Activated CD4-positive, alpha-beta T cell treated with anti-CD3 and anti-CD28 coated beads for 36 hours (primary cell): ENCODE data around the gene HEATR9. TPM values are rescaled to one million over a fixed set of nuclear protein-coding genes. Genes with fewer than 3 reads are reported as not detected.
A peak's percentile ranks its signal among the peaks of the same experiment; 100 is the strongest.

Source experiments
- ATAC-seq: fragments of 200-7000 bp; cut with Tn5 transposase; one replicate; pipeline ENCODE4 v1.10.0; 2021; ENCODE audit warnings: mild to moderate bottlenecking, moderate library complexity
- CTCF ChIA-PET: fragments of 350-600 bp; sonication (Branson Sonifier 250); formaldehyde crosslinking; loops from one replicate; lab custom pipeline; 2021; ENCODE audit warnings: antibody characterized with exemption; lab: Charles Lee
- POLR2A ChIA-PET: fragments of 350-600 bp; sonication (Branson Sonifier 250); formaldehyde crosslinking; loops from one replicate; lab custom pipeline; 2021; ENCODE audit warnings: antibody characterized with exemption, inconsistent platforms; lab: Charles Lee
- DNase-seq: peaks from one replicate; pipeline ENCODE4 v3.0.0-alpha.2; 2020
- H3K27ac Mint-ChIP-seq: one replicate; pipeline ENCODE4 v1.8.0; 2021; ENCODE audit warnings: mixed read lengths
- H3K27me3 Mint-ChIP-seq: one replicate; pipeline ENCODE4 v1.8.0; 2021; ENCODE audit warnings: mixed read lengths
- H3K36me3 Mint-ChIP-seq: one replicate; pipeline ENCODE4 v1.8.0; 2021; ENCODE audit warnings: low read depth, mixed read lengths
- H3K4me1 Mint-ChIP-seq: one replicate; pipeline ENCODE4 v1.8.0; 2021; ENCODE audit warnings: mixed read lengths
- H3K4me3 Mint-ChIP-seq: one replicate; pipeline ENCODE4 v1.8.0; 2021; ENCODE audit warnings: mild to moderate bottlenecking, moderate library complexity, mixed read lengths
- H3K9me3 Mint-ChIP-seq: one replicate; pipeline ENCODE4 v1.8.0; 2021; ENCODE audit warnings: low read depth, mixed read lengths
- intact Hi-C, 2 experiments: fragments of 100-400 bp; cut with DNase I in 1 of 2; cut with micrococcal nuclease in 1 of 2; formaldehyde crosslinking; loops; one replicate each; pipeline versions ENCODE4 v1.14.2 to v1.15.1; 2022 to 2024; cut with DNase I, micrococcal nuclease
- total RNA-seq, 2 experiments: library from RNA; stranded (reverse); gene quantifications; one replicate each; pipeline ENCODE4 v1.2.3, GENCODE V29; 2021

HEATR9 gene
- total RNA-seq, 2 experiments from 2014 or later, result 0.18 TPM; not detected in 1

DNA sequence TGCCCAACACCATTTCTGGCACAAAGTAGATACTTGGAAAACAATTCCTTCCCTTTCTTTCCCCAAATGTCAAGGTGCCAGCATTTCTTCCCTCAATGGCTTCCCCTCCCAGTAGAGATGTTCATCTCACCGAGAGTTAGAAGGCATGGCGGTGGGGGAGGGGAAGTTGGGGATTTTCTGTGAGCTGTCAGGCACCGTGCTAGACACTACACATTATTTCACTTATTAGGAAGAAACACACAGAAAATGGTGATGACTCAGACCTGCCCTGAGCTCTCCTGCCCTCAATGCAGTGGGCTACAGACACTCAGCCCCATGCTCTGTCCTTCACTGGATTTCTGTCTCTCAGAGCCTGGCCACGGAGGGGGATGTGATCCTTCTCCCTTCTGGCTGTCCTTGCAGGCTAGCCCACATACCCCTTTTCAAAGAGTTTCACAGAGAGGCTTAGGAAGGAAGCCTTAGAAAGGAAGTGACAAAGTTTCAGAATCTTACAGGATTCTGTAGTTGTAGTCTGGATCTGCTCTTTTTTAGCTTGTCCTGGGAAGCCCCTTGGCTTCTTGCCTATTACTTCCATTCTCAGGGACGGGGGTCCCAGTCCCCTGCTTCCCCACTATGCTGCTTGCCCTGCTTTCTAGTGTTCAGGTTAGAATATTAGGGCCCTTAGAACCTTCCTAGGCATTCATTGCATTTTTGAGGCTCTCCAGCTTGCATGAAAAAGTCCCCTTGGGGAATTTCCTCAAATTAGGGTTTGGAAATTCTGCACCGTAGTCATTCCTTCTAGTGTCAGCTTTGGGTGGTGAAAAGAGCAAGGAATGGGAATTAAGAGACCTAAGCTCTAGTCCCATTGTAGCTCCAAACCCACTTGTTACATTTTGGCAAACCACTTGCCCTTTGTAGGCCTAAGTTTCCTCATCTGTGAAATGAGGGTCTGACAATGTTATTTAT is 23.7 kb upstream of the HEATR9 start:
- H3K27me3 Mint-ChIP-seq, result no peaks in the 10 kb centered on the region
- no peak overlapping the region for H3K4me3 Mint-ChIP-seq
- CTCF ChIA-PET, result interaction anchor here (0.6 to 1.4 kb wide), 5 partner anchors 9 to 46 kb away, joined by 3 to 4 read pairs (median 3); no protein-coding TSS in a partner anchor
- H3K36me3 Mint-ChIP-seq, result no peaks in the 10 kb centered on the region
- intact Hi-C loops, result no loop called here
- no peaks in the 10 kb centered on the region for H3K9me3 Mint-ChIP-seq
- DNase-seq (peak; percentile 76), ATAC-seq (peak; percentile 74)
- POLR2A ChIA-PET, result interaction anchor here (0.7 to 1.1 kb wide), 2 partner anchors 13 to 83 kb away, joined by 3 to 4 read pairs; partner anchors contain the start of gene TAF15
- peak overlapping the region; percentile 71 for H3K27ac Mint-ChIP-seq
- peaks cover 38% of the 10 kb centered on the region for H3K4me1 Mint-ChIP-seq

DNA sequence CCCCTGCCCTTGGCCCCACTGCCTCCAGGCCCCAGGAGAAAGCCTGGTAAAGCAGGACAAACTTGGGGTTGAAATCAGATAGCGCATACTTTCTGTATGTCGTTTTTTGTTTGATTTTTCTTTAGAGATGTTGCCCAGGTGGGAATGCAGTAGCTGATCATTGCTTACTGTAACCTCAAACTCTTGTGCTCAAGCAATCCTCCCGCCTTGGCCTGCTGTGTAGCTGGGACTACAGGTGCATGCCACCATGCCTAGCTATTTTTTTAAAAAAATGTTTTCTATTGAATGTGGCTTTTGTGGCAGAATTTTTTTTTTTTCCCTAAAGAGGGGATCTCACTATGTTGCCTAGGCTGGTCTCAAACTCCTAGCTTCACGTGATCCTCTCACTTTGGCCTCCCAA is 22.6 kb upstream of the HEATR9 start:
- no peaks in the 10 kb centered on the region for H3K27me3 Mint-ChIP-seq
- ATAC-seq (no peak), DNase-seq (no peak)
- POLR2A ChIA-PET, result interaction anchor here (0.6 to 0.7 kb wide), 2 partner anchors 16 to 22 kb away, joined by 4 to 8 read pairs; no protein-coding TSS in a partner anchor
- H3K4me3 Mint-ChIP-seq, result no peak overlapping the region
- peaks cover 36% of the 10 kb centered on the region for H3K4me1 Mint-ChIP-seq
- intact Hi-C loops, result no loop called here
- CTCF ChIA-PET, result interaction anchor here (1.2 kb wide), 1 partner anchor 20 kb away, joined by 5 read pairs; no protein-coding TSS in a partner anchor
- no peak overlapping the region for H3K27ac Mint-ChIP-seq
- no peaks in the 10 kb centered on the region for H3K9me3 Mint-ChIP-seq
- no peaks in the 10 kb centered on the region for H3K36me3 Mint-ChIP-seq

DNA sequence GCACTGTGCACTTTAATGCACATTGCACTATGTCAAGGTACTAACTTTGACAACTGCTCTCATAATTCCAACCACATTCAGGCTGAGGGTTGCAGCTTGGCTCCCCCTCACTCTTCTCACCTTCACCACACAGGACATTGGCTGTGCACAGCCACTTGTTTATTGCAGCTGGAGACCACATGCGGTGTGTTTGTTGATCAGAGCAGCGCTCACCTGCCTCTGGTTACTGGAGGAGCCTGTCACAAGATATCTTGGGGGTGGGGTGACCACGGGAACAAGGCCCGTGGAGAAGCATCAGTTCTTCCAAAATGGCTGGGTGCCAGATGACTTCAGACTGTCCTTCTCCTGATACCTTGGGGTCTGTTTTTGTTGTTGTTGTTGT is 22.1 kb upstream of the HEATR9 start:
- ChIA-PET POLR2A (interaction anchor here (0.6 kb wide), 1 partner anchor 15 kb away, joined by 4 read pairs; no protein-coding TSS in a partner anchor), CTCF (interaction anchor here (1.2 kb wide), 1 partner anchor 20 kb away, joined by 5 read pairs; no protein-coding TSS in a partner anchor)
- Mint-ChIP-seq H3K4me1 (peaks cover 33% of the 10 kb centered on the region), H3K27ac (no peak overlapping the region), H3K4me3 (no peak overlapping the region), H3K27me3 (no peaks in the 10 kb centered on the region), H3K9me3 (no peaks in the 10 kb centered on the region), H3K36me3 (no peaks in the 10 kb centered on the region)
- ATAC-seq, result peak; percentile 6
- peak; percentile 34 for DNase-seq
- intact Hi-C loops, result no loop called here

DNA sequence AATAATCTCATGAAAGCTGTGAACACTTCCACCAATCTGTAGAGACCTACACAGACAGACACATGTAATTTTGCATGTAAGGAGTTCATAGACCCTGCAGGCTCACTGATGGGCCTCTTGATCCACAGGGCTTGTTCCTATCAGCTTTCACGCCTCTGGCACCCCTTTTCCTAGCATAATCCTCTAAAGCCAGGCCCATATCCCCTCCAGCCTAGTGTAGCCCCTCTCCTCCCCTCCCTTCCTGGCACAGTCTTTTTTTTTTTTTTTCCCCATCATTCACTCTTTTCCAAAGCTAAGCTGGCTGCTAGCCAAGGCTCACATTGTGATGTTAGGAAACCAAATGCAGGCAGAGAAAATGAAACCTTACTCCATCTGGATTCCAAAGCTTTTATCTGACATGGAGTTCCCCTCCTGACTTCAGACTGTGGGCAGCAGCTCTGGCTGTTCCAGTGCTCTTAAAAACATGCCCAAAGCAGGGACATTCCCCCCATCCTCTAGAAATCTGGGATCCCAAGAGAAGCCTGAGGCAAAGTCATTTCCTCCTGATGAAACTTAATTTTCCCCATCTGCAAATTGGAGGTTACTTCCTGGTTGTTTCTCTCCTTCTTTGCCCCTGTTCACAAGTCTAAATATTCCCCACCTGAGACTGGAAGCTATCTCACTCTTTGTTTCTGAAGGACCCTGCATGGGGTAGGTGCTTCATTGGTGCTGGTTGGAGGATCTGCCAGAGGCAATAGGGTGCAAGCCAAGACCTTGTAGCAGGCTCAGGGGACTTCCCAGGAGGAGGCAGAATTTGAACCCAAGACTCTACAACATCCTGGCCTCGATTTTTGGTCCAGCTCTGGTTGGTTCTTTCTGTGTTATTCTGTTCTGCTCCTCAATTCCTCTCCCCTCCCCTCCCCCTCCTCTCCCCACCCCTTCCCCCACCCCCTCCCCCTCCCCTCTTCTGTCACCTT is 21.4 kb upstream of the HEATR9 start:
- Mint-ChIP-seq H3K27me3 (no peaks in the 10 kb centered on the region), H3K36me3 (no peaks in the 10 kb centered on the region), H3K27ac (no peak overlapping the region), H3K4me3 (no peak overlapping the region), H3K9me3 (no peaks in the 10 kb centered on the region), H3K4me1 (peaks cover 33% of the 10 kb centered on the region)
- intact Hi-C loops, result no loop called here
- ChIA-PET CTCF (interaction anchor here (0.6 to 1.2 kb wide), 2 partner anchors 19 to 184 kb away, joined by 3 to 5 read pairs; no protein-coding TSS in a partner anchor), POLR2A (interaction anchor here (0.5 kb wide), 1 partner anchor 69 kb away, joined by 3 read pairs; no protein-coding TSS in a partner anchor)
- DNase-seq (no peak), ATAC-seq (no peak)

- H3K27me3 Mint-ChIP-seq, result no peaks in the 10 kb centered on the region
- peak; percentile 66 for ATAC-seq
- POLR2A ChIA-PET, result no interaction called here
- H3K4me3 Mint-ChIP-seq, result no peak overlapping the region
- H3K27ac Mint-ChIP-seq, result peak overlapping the region; percentile 6
- intact Hi-C loops, result no loop called here
- CTCF ChIA-PET, result interaction anchor here (1.2 to 1.5 kb wide), 2 partner anchors 10 to 41 kb away, joined by 5 read pairs; no protein-coding TSS in a partner anchor
- no peaks in the 10 kb centered on the region for H3K9me3 Mint-ChIP-seq
- no peaks in the 10 kb centered on the region for H3K36me3 Mint-ChIP-seq
- H3K4me1 Mint-ChIP-seq, result peaks cover 33% of the 10 kb centered on the region
- peak; percentile 39 for DNase-seq
Observed at GRCh38 chr17:35889241-35889640, 20.6 kb upstream of the HEATR9 start.

DNA sequence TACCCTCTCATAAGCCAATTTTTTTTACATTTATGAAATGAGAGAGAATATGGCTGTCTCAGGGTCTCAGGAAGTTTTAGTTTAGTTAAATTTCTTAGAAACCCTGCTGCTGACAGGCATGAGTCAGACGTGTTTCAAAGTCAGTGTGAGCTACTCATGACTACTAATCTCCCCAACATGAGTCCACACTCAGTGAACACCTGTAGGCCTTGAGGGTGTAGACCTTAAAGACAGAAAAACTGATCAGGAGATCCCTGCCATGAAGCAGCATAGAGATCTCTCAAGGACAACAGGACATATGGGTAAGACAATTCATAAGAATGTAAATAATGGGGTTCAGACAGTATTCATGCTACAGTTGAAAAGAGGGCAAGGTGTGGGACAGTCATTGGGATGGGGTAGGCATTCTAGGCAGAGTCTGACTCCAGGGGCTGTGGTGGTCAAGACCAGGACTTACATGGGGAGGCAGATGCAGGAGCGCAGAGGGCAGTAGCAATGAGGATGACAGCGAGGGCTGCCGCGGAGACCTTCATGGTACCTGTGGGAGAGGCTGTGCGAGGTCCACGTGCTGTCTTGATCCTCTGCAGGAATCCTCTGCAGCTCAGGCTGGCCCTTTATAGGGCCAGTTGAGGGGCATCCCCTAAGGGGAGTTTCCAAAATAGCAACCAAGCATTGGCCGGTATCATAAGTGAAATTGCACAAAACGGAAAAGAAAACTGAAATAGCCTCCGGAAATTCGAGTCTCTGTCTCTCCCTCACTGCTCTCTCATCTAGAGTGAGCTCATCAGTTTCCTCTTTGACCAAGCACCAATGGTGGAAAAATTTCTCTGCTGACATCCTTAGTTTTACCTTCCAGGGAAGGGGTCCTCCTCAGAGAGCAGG is 11.3 kb upstream of the HEATR9 start, which contains the start of gene CCL5:
Gene CCL5 (minus strand): TSS at position 588 of the 882 bp plus-strand sequence.
- DNase-seq (peak; percentile 59), ATAC-seq (peak; percentile 94)
- Mint-ChIP-seq H3K27ac (peak within 1 kb of the TSS; percentile 93), H3K4me3 (peak within 1 kb of the TSS; percentile 51), H3K4me1 (peaks cover 29% of the 10 kb centered on the region), H3K9me3 (no peaks in the 10 kb centered on the region), H3K27me3 (no peaks in the 10 kb centered on the region), H3K36me3 (no peaks in the 10 kb centered on the region)
- ChIA-PET CTCF (interaction anchor here (0.5 to 2.1 kb wide), 5 partner anchors 9 to 44 kb away, joined by 3 to 5 read pairs (median 4); no protein-coding TSS in a partner anchor), POLR2A (interaction anchor here (0.6 to 1.2 kb wide), 3 partner anchors 12 to 219 kb away, joined by 3 to 4 read pairs (median 4); partner anchors contain the start of gene CCL3)
- intact Hi-C loops, result loop anchor here in 1 of 2 experiments (1.0 to 5.0 kb wide), 2 partner anchors 50 to 212 kb away; partner anchors contain the start of genes CCL3 and RDM1

GRCh38 chr17:35878361-35878760 is 9.7 kb upstream of the HEATR9 start:
- Mint-ChIP-seq H3K36me3 (no peaks in the 10 kb centered on the region), H3K27ac (peak overlapping the region; percentile 24), H3K4me1 (peaks cover 29% of the 10 kb centered on the region), H3K27me3 (no peaks in the 10 kb centered on the region), H3K4me3 (no peak overlapping the region), H3K9me3 (no peaks in the 10 kb centered on the region)
- ATAC-seq, result no peak
- DNase-seq, result no peak
- intact Hi-C loops, result no loop called here
- POLR2A ChIA-PET, result no interaction called here
- CTCF ChIA-PET, result interaction anchor here (1.4 to 2.1 kb wide), 2 partner anchors 10 to 41 kb away, joined by 3 to 5 read pairs; no protein-coding TSS in a partner anchor

DNA sequence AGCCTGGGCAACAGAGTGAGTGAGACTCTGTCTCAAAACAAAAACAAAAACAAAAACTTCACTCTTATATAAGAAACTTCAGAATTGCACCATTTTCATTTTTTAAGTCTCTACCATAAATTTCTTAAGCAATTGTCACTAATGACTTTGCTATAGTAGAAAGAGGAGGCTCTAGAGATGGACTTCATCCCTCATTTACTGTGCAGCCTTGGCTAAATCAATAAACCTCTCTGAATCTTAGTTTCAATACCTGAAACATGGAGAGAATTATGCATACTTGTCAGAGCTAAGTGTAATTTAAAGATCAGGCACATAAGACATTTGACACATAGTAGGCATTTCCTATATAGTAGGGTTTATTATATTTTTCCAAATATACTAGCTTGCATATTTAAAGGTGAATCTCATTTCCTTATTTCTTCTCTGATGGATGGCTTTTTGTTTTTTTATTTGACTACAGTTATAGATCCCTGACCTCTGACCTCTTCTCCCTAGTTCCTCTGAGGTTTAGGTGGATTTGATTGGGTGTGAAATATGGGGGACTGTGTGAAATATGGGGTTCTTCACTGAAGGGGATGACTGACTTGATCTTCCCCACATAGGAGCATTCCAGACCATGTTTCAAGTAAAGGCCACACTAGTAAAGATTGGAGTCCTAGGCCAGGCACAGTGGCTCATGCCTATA is 8.8 kb upstream of the HEATR9 start:
- intact Hi-C loops, result no loop called here
- DNase-seq, result no peak
- ChIA-PET CTCF (interaction anchor here (0.9 to 2.1 kb wide), 3 partner anchors 11 to 96 kb away, joined by 3 to 5 read pairs (median 3); no protein-coding TSS in a partner anchor), POLR2A (no interaction called here)
- H3K27ac Mint-ChIP-seq, result no peak overlapping the region
- H3K4me1 Mint-ChIP-seq, result peaks cover 29% of the 10 kb centered on the region
- no peak for ATAC-seq
- no peaks in the 10 kb centered on the region for H3K36me3 Mint-ChIP-seq
- no peak overlapping the region for H3K4me3 Mint-ChIP-seq
- H3K9me3 Mint-ChIP-seq, result no peaks in the 10 kb centered on the region
- no peaks in the 10 kb centered on the region for H3K27me3 Mint-ChIP-seq

DNA sequence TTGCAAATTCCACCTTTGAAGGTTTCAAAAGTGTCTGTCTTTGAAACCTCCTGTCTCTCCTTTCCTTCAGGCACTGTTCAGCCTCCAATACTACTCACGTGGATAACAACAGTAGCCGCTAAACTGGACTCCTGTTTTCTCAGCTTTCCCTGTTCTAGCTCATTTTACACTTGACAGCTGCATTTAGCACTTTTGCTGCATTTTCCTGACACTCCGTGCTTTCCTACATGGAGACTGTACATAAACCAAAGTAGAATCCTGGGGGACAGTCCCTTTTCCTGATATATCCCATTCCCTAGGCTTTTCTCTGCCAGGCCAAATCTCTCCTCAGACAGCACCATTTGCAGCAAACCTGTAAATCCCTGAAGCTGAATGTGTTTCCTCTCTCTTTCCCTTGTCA is 7.8 kb upstream of the HEATR9 start:
- Mint-ChIP-seq H3K9me3 (no peaks in the 10 kb centered on the region), H3K4me1 (peaks cover 33% of the 10 kb centered on the region), H3K36me3 (no peaks in the 10 kb centered on the region), H3K4me3 (no peak overlapping the region), H3K27me3 (no peaks in the 10 kb centered on the region), H3K27ac (no peak overlapping the region)
- no peak for ATAC-seq
- ChIA-PET CTCF (interaction anchor here (0.7 to 1.5 kb wide), 6 partner anchors 15 to 144 kb away, joined by 3 to 4 read pairs (median 3); no protein-coding TSS in a partner anchor), POLR2A (no interaction called here)
- DNase-seq, result no peak
- intact Hi-C loops, result no loop called here
